GM19193 (cell line): Measurements from ENCODE around the gene KSR1.

Experiments used
- POLR2A ChIP-seq: IDR thresholded peaks from 4 replicates; pipeline ENCODE4 v1.6.1; 2011; ENCODE audit not compliant: insufficient read depth, insufficient read length; ENCODE audit errors: extremely low read depth

The KSR1 gene

GRCh38 chr17:27478901-27479538 lies 22.8 kb downstream of the KSR1 start:
- no peak for TF ChIP-seq POLR2A

- no peak for TF ChIP-seq POLR2A
Observed at GRCh38 chr17:27479838-27480237, 23.6 kb downstream of the KSR1 start.

GRCh38 chr17:27480699-27481098 lies 24.5 kb downstream of the KSR1 start:
- TF ChIP-seq POLR2A: no peak

- TF ChIP-seq POLR2A: no peak
Observed at GRCh38 chr17:27481327-27481726, 25.1 kb downstream of the KSR1 start.

GRCh38 chr17:27485125-27485524 lies 28.9 kb downstream of the KSR1 start:
- no peak for TF ChIP-seq POLR2A

- TF ChIP-seq POLR2A: no peak
Observed at GRCh38 chr17:27485716-27486495, 29.7 kb downstream of the KSR1 start.

GRCh38 chr17:27486741-27487140 lies 30.5 kb downstream of the KSR1 start:
- no peak for TF ChIP-seq POLR2A

- TF ChIP-seq POLR2A: no peak
Observed at GRCh38 chr17:27488231-27488630, 32.0 kb downstream of the KSR1 start.

GRCh38 chr17:27489045-27489715 lies 32.9 kb downstream of the KSR1 start:
- TF ChIP-seq POLR2A: no peak

- TF ChIP-seq POLR2A: no peak
Observed at GRCh38 chr17:27490391-27490790, 34.1 kb downstream of the KSR1 start.

GRCh38 chr17:27491713-27492190 lies 35.5 kb downstream of the KSR1 start:
- no peak for TF ChIP-seq POLR2A

GRCh38 chr17:27492470-27492869 lies 36.2 kb downstream of the KSR1 start:
- no peak for TF ChIP-seq POLR2A

GRCh38 chr17:27493088-27493487 lies 36.8 kb downstream of the KSR1 start:
- TF ChIP-seq POLR2A: no peak

- no peak for TF ChIP-seq POLR2A
Observed at GRCh38 chr17:27494192-27495091, 38.2 kb downstream of the KSR1 start.

GRCh38 chr17:27495460-27495859 lies 39.2 kb downstream of the KSR1 start:
- TF ChIP-seq POLR2A: peak; percentile 12
